Measurements from ENCODE around the gene ESM1. TPM values are rescaled to one million over a fixed set of nuclear protein-coding genes. Genes with fewer than 3 reads are reported as not detected.
"Not testable (repeated sequence)": the region's sequence is repeated elsewhere in the genome, so short reads cannot be mapped to it uniquely, and the experiment has no call there.

The ESM1 gene
- total RNA-seq, 2 experiments from 2014 or later, result not detected

GRCh38 chr5:55004729-55005128 is 19.3 kb upstream of the ESM1 start:
- ChIA-PET POLR2A (no interaction called here), CTCF (no interaction called here)
- Mint-ChIP-seq H3K4me1 (ENCODE audit: low read depth) (peaks cover 24% of the 10 kb centered on the region), H3K9me3 (peaks cover 2% of the 10 kb centered on the region), H3K36me3 (ENCODE audit: low read depth) (no peaks in the 10 kb centered on the region), H3K27me3 (no peaks in the 10 kb centered on the region), H3K4me3 (no peak overlapping the region), H3K27ac (no peak overlapping the region)
- intact Hi-C loops (cut with DNase I, micrococcal nuclease), result no loop called here
- Histone ChIP-seq H3K36me3 (ENCODE audit: insufficient read depth, low read length) (no peaks in the 10 kb centered on the region), H3K4me3 (ENCODE audit: low read length) (no peak overlapping the region), H3K27me3 (ENCODE audit: control insufficient read depth in 1 of 2, insufficient read depth in 2 of 2, low read length in 2 of 2) (no peaks in the 10 kb centered on the region), H3K4me1 (ENCODE audit: insufficient read depth, low read length) (peaks cover 10% of the 10 kb centered on the region), H3K9me3 (ENCODE audit: control insufficient read depth in 1 of 2, insufficient read depth in 1 of 2, low read length in 2 of 2) (no peaks in the 10 kb centered on the region), H3K27ac (ENCODE audit: low read depth in 1 of 2, low read length in 2 of 2) (no peak overlapping the region)
- ATAC-seq (ENCODE audit: poor library complexity), result no peak
- TF ChIP-seq CTCF (IDR thresholded peaks at IDR 0.05), result no peak
- DNase-seq, result no peak

- TF ChIP-seq CTCF (IDR thresholded peaks at IDR 0.05), result no peak
- no peak overlapping the region for H3K27ac ChIP-seq (ENCODE audit: low read depth in 1 of 2, low read length in 2 of 2)
- Mint-ChIP-seq H3K4me1 (ENCODE audit: low read depth) (peaks cover 24% of the 10 kb centered on the region), H3K9me3 (peaks cover 2% of the 10 kb centered on the region), H3K27me3 (no peaks in the 10 kb centered on the region), H3K27ac (no peak overlapping the region), H3K36me3 (ENCODE audit: low read depth) (no peaks in the 10 kb centered on the region), H3K4me3 (no peak overlapping the region)
- H3K27me3 ChIP-seq (ENCODE audit: control insufficient read depth in 1 of 2, insufficient read depth in 2 of 2, low read length in 2 of 2), result no peaks in the 10 kb centered on the region
- intact Hi-C loops (cut with DNase I, micrococcal nuclease), result no loop called here
- ChIA-PET POLR2A (no interaction called here), CTCF (no interaction called here)
- no peak overlapping the region for H3K4me3 ChIP-seq (ENCODE audit: low read length)
- DNase-seq (no peak), ATAC-seq (ENCODE audit: poor library complexity) (no peak)
- no peaks in the 10 kb centered on the region for H3K36me3 ChIP-seq (ENCODE audit: insufficient read depth, low read length)
- H3K9me3 ChIP-seq (ENCODE audit: control insufficient read depth in 1 of 2, insufficient read depth in 1 of 2, low read length in 2 of 2), result no peaks in the 10 kb centered on the region
- peaks cover 10% of the 10 kb centered on the region for H3K4me1 ChIP-seq (ENCODE audit: insufficient read depth, low read length)
Measured at GRCh38 chr5:55003432-55004065, 18.2 kb upstream of the ESM1 start.

- H3K27me3 ChIP-seq (ENCODE audit: control insufficient read depth in 1 of 2, insufficient read depth in 2 of 2, low read length in 2 of 2); POLR2A ChIA-PET; H3K9me3 ChIP-seq (ENCODE audit: control insufficient read depth in 1 of 2, insufficient read depth in 1 of 2, low read length in 2 of 2); intact Hi-C loops (cut with DNase I, micrococcal nuclease); ATAC-seq (ENCODE audit: poor library complexity); H3K27ac ChIP-seq (ENCODE audit: low read depth in 1 of 2, low read length in 2 of 2); H3K9me3 Mint-ChIP-seq; H3K36me3 Mint-ChIP-seq (ENCODE audit: low read depth); H3K4me3 ChIP-seq (ENCODE audit: low read length); H3K4me3 Mint-ChIP-seq; CTCF ChIA-PET; H3K27me3 Mint-ChIP-seq; H3K36me3 ChIP-seq (ENCODE audit: insufficient read depth, low read length): not testable (repeated sequence)
- Mint-ChIP-seq H3K4me1 (ENCODE audit: low read depth) (peaks cover 24% of the 10 kb centered on the region), H3K27ac (peak overlapping the region; percentile 56)
- peak in 1 of 14 experiments; percentile 55 for DNase-seq
- peaks cover 10% of the 10 kb centered on the region for H3K4me1 ChIP-seq (ENCODE audit: insufficient read depth, low read length)
Measured at GRCh38 chr5:55002166-55002565, 16.8 kb upstream of the ESM1 start.

- H3K4me1 Mint-ChIP-seq (ENCODE audit: low read depth), result peaks cover 8% of the 10 kb centered on the region
- ChIA-PET CTCF (no interaction called here), POLR2A (no interaction called here)
- intact Hi-C loops (cut with DNase I, micrococcal nuclease), result no loop called here
- no peaks in the 10 kb centered on the region for H3K27me3 Mint-ChIP-seq
- no peaks in the 10 kb centered on the region for H3K36me3 Mint-ChIP-seq (ENCODE audit: low read depth)
- Histone ChIP-seq H3K4me1 (ENCODE audit: insufficient read depth, low read length) (no peaks in the 10 kb centered on the region), H3K4me3 (ENCODE audit: low read length) (no peak overlapping the region), H3K36me3 (ENCODE audit: insufficient read depth, low read length) (no peaks in the 10 kb centered on the region), H3K27ac (ENCODE audit: low read depth in 1 of 2, low read length in 2 of 2) (no peak overlapping the region), H3K27me3 (ENCODE audit: control insufficient read depth in 1 of 2, insufficient read depth in 2 of 2, low read length in 2 of 2) (no peaks in the 10 kb centered on the region), H3K9me3 (ENCODE audit: control insufficient read depth in 1 of 2, insufficient read depth in 1 of 2, low read length in 2 of 2) (no peaks in the 10 kb centered on the region)
- no peak overlapping the region for H3K4me3 Mint-ChIP-seq
- ATAC-seq (ENCODE audit: poor library complexity) (no peak), DNase-seq (no peak)
- no peak overlapping the region for H3K27ac Mint-ChIP-seq
- no peaks in the 10 kb centered on the region for H3K9me3 Mint-ChIP-seq
- TF ChIP-seq CTCF (IDR thresholded peaks at IDR 0.05), result no peak
Measured at GRCh38 chr5:54997081-54997480, 11.7 kb upstream of the ESM1 start.

Measured in CD4-positive, alpha-beta T cell (primary cell).